HG02884 (cell line): ENCODE measurements around the gene MST1.

Source experiments
- ATAC-seq: cut with Tn5 transposase; IDR thresholded peaks from one replicate; pipeline ENCODE4 v1.9.1; 2021; ENCODE audit warnings: mild to moderate bottlenecking, moderate library complexity; ENCODE audit not compliant: unreplicated experiment

MST1 gene

DNA sequence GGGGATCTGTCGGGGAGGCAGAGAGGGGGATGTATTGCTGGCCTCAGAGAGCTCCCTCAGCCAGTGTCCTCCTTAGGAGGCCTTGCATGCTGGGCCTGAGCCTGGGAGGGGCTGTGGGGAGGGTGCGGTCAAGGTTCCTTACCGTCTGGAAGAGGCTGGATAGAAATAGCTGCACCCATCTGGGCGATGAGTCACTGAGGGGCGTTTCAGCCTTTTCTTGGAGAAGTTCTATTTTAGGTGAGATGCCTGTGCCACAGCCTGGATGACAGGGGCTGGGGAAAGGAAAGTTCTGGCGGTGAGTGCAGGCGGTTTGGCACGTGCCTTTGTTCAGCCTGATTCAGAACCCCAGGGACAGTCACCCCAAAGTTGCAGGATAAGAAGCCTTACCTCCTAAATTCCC lies 50.8 kb downstream of the MST1 start:
- no peak for ATAC-seq

DNA sequence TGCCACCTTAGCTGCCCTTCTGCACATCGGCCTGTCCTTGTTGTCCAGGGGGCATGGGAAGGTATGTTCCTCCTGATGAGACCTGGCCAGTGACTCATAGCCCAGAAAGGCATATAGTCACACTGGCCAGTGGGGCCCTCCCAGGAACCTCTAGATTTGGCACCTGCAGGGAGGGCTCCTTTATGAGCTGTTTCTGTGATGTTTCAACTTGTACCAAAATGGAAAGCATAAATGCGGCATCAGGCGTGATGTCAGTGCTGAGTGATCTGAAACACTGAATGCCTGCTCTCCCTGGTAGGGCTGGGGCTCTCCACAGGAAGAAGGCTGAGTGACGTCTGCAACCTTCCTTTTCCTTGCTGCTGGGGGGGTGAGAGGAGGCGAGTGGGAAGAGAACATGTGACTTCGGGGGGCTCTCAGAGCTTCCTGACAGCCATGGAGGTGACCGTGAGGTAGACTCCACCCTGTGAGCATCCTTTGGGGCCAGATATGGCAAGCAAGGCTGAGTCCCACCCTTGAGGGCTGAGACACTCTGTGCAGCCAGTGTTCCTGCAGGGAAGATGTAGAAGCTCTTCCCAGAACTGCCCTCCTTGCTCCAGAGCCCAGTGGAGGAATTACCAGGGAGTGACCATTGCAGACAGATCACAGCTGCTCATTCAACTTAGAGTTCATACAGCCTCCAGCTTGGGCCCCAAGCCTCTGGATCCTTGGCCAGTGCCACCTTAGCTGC lies 52.2 kb downstream of the MST1 start:
- no peak for ATAC-seq

GRCh38 chr3:49634736-49635135 lies 54.5 kb downstream of the MST1 start:
- no peak for ATAC-seq
